IPS-20b (cell line): ENCODE results near the gene CXCL14.

Source experiments
- H3K27ac ChIP-seq: one replicate; pipeline ENCODE4 v1.5.1; 2013; ENCODE audit warnings: low read length
- H3K27me3 ChIP-seq: 2 replicates; pipeline ENCODE4 v1.6.1; 2013; ENCODE audit warnings: mild to moderate bottlenecking, low read length, inconsistent platforms; ENCODE audit not compliant: insufficient read depth
- H3K36me3 ChIP-seq: 2 replicates; pipeline ENCODE4 v1.6.1; 2013; ENCODE audit warnings: low read depth, mild to moderate bottlenecking, inconsistent platforms, low read length, moderate library complexity; ENCODE audit not compliant: insufficient read depth
- H3K4me1 ChIP-seq: 2 replicates; pipeline ENCODE4 v1.6.1; 2013; ENCODE audit warnings: mild to moderate bottlenecking, control low read depth, inconsistent platforms, low read length, moderate library complexity; ENCODE audit not compliant: insufficient read depth
- H3K4me3 ChIP-seq: 2 replicates; pipeline ENCODE4 v1.5.1; 2013; ENCODE audit warnings: mild to moderate bottlenecking, low read length, inconsistent platforms
- H3K9ac ChIP-seq: 2 replicates; pipeline ENCODE4 v1.6.1; 2013; ENCODE audit warnings: low read depth, mild to moderate bottlenecking, inconsistent platforms, low read length, moderate library complexity
- H3K9me3 ChIP-seq: 2 replicates; pipeline ENCODE4 v1.6.1; 2013; ENCODE audit warnings: mild to moderate bottlenecking, low read depth, low read length, inconsistent platforms; ENCODE audit not compliant: insufficient read depth

Gene CXCL14

DNA sequence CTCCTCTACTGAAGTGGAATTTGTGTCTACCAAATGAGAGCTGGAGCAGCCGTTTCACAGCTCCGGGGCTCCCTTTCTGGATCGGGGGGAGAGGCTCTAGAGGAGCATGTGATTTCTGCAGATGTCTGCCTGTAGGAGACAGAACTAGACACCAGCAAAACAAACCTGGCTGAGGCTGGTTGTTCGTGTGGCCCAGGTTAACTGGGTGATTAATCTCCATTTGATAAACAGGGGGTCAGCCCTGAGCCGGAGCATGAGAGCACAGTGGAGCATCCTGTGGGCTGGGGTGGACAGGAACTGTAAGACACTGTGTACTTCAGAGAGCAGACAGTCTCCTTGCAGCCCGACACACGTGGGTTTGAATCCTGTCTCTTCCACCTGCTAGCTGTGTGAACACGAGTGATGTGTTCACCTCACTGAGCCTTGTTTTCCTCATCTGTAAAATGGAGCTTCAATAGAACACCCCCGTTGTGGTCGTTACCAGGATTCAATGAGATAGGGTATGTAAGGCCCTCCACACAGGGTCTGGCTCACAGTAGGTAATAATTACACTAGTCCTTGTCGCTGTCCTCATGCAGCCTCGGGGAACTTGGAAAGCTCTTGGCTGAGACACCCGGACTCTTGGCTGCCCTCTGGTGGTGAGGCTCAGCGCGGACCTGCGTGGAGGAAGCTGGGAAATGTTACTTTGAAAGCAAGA, 12.9 kb downstream of the CXCL14 start:
- H3K9ac ChIP-seq = no peak overlapping the region

DNA sequence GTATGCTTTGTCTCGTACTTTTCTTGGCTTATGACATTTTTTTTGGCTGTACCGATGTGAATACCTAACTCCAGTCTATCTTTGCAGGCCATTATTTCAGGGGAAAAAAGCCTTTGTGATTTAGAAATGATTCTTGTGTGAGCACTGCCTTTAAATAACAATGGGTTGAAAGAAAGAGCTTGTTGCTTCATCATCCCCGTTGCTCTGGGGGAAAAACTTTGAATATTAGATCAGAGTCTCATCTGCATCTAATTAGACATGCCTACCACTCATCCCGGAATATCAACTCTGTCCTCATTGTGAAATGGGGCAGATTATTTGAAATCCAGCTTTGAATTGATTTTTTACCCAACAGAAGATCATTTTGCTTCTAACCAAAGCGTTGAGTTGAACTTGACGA, 13.5 kb downstream of the CXCL14 start:
- Histone ChIP-seq H3K27me3 (peaks cover 45% of the 10 kb centered on the region), H3K9me3 (no peaks in the 10 kb centered on the region), H3K36me3 (no peaks in the 10 kb centered on the region), H3K9ac (no peak overlapping the region), H3K4me3 (peak overlapping the region; percentile 22; the same call in 1 of the 2 replicates), H3K27ac (no peak overlapping the region), H3K4me1 (peaks cover 12% of the 10 kb centered on the region; the same call in 1 of the 2 replicates)

More for the DNA sequence above, 12.9 kb downstream of the CXCL14 start:
- Histone ChIP-seq H3K9me3 (no peaks in the 10 kb centered on the region), H3K27me3 (peaks cover 47% of the 10 kb centered on the region), H3K4me1 (peaks cover 12% of the 10 kb centered on the region; the same call in 1 of the 2 replicates), H3K27ac (no peak overlapping the region), H3K4me3 (no peak overlapping the region), H3K36me3 (no peaks in the 10 kb centered on the region)

DNA sequence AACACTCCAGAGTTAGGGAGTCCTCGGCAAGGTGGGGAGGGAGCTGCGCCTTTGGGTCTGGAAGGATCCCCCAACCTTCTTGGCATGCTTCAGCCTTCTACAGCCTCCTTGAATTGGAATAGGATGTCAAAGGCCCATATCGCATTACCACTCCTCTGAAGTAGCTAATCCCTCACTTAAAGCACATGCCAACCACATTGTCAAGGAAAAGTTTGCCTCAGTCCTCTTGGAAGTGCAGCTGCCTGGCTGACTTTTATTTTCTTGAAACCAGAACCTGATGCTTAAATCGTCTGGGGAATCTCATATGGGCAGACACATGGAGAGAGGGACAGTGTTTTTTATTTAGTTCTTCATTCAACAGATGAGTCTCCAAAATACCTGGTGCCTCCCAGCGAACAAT, 14.5 kb downstream of the CXCL14 start:
- Histone ChIP-seq H3K36me3 (no peaks in the 10 kb centered on the region), H3K4me1 (peaks cover 12% of the 10 kb centered on the region; the same call in 1 of the 2 replicates), H3K27ac (no peak overlapping the region), H3K9ac (no peak overlapping the region), H3K9me3 (no peaks in the 10 kb centered on the region), H3K27me3 (peaks cover 47% of the 10 kb centered on the region), H3K4me3 (no peak overlapping the region)

DNA sequence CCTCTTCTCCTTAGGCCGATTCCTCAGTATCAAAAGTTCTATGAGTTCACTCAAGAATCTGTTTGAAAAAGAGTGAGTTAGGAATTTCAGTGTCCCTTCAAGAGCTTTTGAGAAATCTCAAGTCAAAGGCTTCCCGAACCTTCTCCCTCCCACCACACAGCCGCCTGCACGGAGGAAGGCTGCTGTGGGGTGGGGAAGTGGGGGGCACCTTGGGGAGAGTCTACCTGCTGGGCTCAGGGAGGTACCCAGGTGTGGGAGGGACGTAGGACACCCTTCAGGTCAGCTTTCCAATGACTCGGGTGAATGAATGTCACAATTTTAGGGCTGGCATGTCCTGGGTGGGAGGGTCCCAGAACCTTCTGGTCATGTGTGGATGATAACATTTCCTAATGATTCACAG, 17.5 kb downstream of the CXCL14 start:
- no peaks in the 10 kb centered on the region for H3K9me3 ChIP-seq
- H3K27ac ChIP-seq = no peak overlapping the region
- H3K9ac ChIP-seq = no peak overlapping the region
- peaks cover 54% of the 10 kb centered on the region for H3K27me3 ChIP-seq
- H3K4me1 ChIP-seq = peaks cover 12% of the 10 kb centered on the region; the same call in 1 of the 2 replicates
- H3K36me3 ChIP-seq = no peaks in the 10 kb centered on the region
- H3K4me3 ChIP-seq = no peak overlapping the region

DNA sequence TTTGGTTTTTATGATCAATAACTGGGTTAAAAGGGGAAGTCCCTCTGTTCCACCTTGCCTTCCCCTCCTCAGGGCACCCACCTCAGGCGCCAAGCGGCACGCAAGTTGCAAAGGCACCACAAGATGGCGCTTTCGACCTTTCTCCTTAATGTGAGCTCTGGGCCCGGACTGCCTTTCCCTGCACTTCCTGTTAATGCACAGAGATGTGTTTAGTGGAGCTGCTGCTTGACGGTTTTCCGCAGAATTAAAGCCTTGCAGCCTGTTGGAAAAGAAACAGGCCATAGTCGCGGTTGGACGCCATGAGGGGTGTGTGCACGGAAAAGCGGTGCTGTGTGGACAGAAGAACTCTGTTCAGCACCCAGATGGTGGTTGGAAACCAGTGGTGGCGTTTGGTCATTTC, 17.9 kb downstream of the CXCL14 start:
- H3K4me1 ChIP-seq = peaks cover 10% of the 10 kb centered on the region; the same call in 1 of the 2 replicates
- peaks cover 54% of the 10 kb centered on the region for H3K27me3 ChIP-seq
- no peaks in the 10 kb centered on the region for H3K36me3 ChIP-seq
- H3K9ac ChIP-seq = no peak overlapping the region
- no peaks in the 10 kb centered on the region for H3K9me3 ChIP-seq
- H3K27ac ChIP-seq = no peak overlapping the region
- H3K4me3 ChIP-seq = no peak overlapping the region

DNA sequence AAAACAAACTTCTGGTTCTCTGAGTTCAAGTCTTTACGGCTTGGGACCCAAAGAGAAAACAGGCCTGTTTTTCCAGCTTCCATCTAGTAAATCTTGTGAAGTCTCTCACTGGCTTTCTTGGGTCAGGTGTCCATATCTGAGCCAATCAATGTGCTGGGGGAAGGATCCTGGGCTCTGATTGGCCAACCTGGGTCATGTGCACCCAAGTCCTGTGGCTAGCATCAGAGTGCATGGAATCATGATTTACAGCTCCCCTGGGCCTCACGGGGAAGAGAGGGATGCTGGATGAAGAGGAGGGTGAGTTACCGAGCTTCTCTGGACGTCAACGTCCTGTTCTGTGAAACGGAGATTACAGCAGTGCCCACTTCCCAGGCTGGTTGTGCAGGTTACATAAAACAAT, 19.4 kb downstream of the CXCL14 start:
- H3K4me1 ChIP-seq = peaks cover under 1% of the 10 kb centered on the region; the same call in 1 of the 2 replicates
- H3K9ac ChIP-seq = no peak overlapping the region
- H3K36me3 ChIP-seq = no peaks in the 10 kb centered on the region
- peaks cover 40% of the 10 kb centered on the region for H3K27me3 ChIP-seq
- H3K4me3 ChIP-seq = no peak overlapping the region
- H3K27ac ChIP-seq = no peak overlapping the region
- H3K9me3 ChIP-seq = no peaks in the 10 kb centered on the region

DNA sequence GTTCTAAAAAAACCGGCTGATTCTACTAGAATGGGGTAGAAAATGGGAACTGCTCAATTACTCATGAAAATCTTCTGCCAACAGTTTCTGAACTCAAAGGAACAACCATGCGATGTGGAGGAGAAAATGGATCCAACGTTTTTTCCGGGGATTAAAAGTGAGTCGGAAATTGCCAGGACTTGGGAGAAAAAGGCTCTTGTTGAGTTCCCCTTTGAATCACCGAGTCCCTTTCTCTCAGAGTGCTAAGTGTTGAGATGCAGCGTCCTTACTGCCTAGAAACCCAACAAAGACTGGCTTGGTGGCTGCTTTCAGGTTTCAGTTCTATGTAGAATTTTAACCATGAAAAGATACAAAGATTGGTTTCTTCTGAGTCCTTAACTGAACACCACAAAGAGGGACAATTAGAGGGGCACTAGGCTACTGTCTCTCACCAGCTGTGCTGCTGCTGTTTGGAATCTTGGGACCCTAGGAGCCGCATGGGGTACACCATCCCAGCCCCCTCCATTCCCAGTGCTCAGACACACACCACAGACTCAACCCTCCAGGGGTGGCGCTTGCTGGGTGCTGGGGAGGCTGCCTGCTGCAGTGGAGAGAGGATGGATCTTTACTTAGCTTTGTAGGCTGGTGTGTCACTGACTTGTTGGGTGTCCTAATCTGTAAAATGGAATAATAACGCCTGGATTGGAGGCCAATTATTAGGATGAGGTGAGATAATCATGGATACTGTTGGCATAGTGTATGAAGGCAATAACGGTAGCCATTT, 21.5 kb downstream of the CXCL14 start:
- no peak overlapping the region for H3K27ac ChIP-seq
- no peaks in the 10 kb centered on the region for H3K9me3 ChIP-seq
- no peak overlapping the region for H3K4me3 ChIP-seq
- no peaks in the 10 kb centered on the region for H3K36me3 ChIP-seq
- H3K4me1 ChIP-seq = no peaks in the 10 kb centered on the region
- H3K27me3 ChIP-seq = peaks cover 52% of the 10 kb centered on the region
- no peak overlapping the region for H3K9ac ChIP-seq

DNA sequence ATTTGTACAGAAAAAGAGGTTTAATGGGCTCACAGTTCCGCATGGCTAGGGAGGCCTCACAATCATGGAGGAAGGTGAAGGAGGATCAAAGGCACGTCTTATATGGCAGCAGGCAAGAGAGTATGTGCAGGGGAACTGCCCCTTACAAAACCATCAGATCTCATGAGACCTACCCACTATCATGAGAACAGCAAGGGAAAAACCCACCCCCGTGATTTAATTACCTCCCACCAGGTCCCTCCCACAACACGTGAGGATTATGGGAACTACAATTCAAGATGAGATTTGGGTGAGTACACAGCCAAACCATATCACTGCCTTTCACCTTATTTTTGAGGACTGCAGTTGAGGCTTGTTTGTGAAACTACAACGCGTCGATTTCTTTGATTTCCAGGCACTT, 22.2 kb downstream of the CXCL14 start:
- H3K4me1 ChIP-seq = no peaks in the 10 kb centered on the region
- H3K9ac ChIP-seq = no peak overlapping the region
- no peak overlapping the region for H3K4me3 ChIP-seq
- H3K27me3 ChIP-seq = peaks cover 54% of the 10 kb centered on the region
- H3K27ac ChIP-seq = no peak overlapping the region
- no peaks in the 10 kb centered on the region for H3K36me3 ChIP-seq
- no peaks in the 10 kb centered on the region for H3K9me3 ChIP-seq

DNA sequence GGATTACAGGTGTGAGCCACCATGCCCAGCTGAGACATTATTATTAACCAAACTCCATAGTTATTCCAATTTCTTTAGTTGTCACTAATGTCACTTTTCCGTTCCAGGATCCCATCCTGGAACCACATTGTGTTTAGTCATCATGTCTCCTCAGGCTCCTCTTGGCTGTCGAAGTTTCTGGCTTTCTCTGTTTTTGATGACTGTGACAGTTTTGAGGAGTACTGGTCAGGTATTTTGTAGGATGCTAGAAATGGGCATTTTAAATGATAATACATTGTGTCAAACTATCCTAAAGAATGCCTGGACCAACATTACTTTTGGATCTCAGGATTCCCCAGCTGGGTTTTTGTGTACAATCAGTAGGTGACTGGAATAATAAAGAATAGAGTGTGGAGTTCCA, 23.3 kb downstream of the CXCL14 start:
- H3K36me3 ChIP-seq = no peaks in the 10 kb centered on the region
- H3K9me3 ChIP-seq = no peaks in the 10 kb centered on the region
- no peak overlapping the region for H3K9ac ChIP-seq
- no peak overlapping the region for H3K4me3 ChIP-seq
- H3K27ac ChIP-seq = no peak overlapping the region
- H3K27me3 ChIP-seq = peaks cover 58% of the 10 kb centered on the region
- no peaks in the 10 kb centered on the region for H3K4me1 ChIP-seq

DNA sequence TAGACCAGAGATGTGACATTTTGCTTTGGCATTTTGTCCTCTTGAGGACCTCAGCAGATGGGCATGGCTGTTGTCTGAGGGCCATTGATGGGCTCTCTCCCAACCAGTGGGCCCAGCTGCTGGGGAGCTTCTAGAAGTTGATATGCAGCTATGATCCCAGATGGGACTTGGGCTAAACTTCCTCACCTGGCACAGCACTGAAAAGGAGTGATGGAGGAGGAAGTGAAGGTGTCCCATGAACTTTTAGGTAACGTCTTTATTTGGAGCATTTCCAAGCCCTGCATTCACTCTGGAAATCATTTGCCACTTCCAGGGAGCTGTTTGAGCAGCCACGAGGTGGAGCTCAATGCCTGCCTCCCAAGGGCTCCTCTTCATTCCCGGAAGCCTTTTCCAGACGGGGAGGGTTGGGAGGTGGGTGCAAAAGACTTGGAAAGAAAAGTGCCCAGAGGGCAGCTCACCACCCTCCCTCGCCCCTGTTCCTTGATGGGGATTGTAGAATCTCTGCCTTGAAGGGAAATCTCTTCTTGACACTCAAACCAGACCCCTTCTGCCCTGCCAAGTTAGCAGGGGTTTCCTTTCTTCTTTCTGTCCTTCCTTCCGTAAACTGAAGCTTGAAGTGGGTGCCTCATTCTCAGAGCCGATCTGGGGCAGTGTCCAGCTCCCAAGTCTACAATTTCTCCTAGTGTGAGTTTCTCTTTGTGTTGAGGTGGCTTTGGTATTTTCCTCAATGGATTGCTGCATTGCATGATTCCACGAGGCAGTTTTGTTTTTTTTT, 24.9 kb downstream of the CXCL14 start:
- no peak overlapping the region for H3K4me3 ChIP-seq
- peaks cover 72% of the 10 kb centered on the region for H3K27me3 ChIP-seq
- H3K4me1 ChIP-seq = no peaks in the 10 kb centered on the region
- H3K9me3 ChIP-seq = no peaks in the 10 kb centered on the region
- no peaks in the 10 kb centered on the region for H3K36me3 ChIP-seq
- H3K9ac ChIP-seq = no peak overlapping the region
- H3K27ac ChIP-seq = no peak overlapping the region

DNA sequence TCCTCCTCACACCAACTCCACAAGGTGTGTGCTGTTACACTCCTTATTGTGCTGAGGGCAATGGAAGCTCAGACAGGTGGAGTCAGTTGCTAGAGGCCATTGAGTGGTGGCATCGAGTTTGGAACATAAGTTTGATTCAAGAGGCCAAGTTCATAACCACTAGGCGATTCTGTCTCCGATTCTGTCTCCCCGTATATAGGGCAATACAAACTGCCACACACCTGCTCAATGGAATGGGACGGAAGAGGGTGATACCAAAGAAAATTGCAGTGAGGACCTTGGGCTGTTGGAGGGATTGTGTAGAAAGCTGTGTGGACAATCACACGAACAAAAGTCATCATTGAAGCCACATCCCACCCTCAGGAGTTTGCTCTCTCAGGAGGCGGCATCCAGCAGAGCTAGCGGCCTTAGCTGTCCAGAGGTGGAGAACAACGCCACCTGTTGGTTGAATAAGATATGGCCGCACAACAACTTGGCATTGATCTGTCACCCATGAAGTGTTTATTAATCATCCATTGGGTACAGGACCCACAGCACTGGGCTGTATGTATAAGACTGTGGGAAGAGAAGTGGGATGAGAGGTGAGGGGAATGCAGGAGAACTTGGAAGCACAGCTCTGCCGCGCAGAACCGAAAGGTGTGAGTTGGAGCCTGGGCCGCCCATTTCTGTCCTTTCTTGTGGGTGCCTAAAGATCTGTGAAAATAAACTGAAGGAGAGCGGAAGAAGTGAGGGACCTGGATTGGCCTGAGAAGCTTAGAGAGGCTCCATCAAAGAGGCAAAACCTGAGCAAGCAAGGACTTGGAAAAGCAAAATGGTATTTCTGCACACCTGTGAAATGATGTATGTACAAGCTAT, 27.0 kb downstream of the CXCL14 start:
- Histone ChIP-seq H3K4me1 (no peaks in the 10 kb centered on the region), H3K9ac (no peak overlapping the region), H3K27me3 (peaks cover 84% of the 10 kb centered on the region), H3K36me3 (no peaks in the 10 kb centered on the region), H3K27ac (no peak overlapping the region), H3K4me3 (no peak overlapping the region), H3K9me3 (no peaks in the 10 kb centered on the region)
